ENCODE data around the gene HOXC4. TPM values are rescaled to one million over a fixed set of nuclear protein-coding genes. Genes with fewer than 3 reads are reported as not detected.

Gene HOXC4
- total and polyA plus RNA-seq, 11 donors: 0.06 to 1.2 (median 0.25) TPM; not detected in 7

DNA sequence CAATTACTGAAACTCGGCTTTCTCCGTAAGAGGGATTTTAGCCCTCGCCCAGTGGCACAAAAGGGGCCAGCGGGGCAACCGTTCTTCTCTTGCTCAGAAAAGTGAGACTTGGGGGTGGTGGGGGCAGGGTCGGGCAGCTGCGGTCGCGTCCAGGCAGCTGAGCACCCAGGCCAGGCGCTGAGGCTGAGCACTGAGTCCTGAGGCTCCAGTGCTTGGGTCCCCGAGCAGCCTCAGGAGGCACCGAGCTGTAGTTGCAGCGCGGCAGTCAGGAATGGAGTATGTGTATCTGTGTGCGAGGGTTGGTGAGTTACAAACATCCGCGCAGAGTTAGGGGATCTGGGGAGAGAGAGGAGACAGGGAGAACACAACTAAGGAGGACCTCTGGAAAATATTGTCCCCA lies 29.5 kb upstream of the HOXC4 start:
- Histone ChIP-seq H3K9me3 (no peaks in the 10 kb centered on the region), H3K4me1 (peaks cover 0 to 22% (median 8%) of the 10 kb centered on the region in 12 donors), H3K4me3 (no peak overlapping the region), H3K27me3 (peaks cover 31 to 100% (median 77%) of the 10 kb centered on the region in 9 donors), H3K27ac (no peak overlapping the region), H3K36me3 (no peaks in the 10 kb centered on the region)
- intact Hi-C loops (cut with DNase I): no loop called here
- DNase-seq (no peak), ATAC-seq (no peak)
- WGBS, 4 donors: 36 to 54% (median 47%) methylated on average over 17 of the region's 17 CpGs
- no peak for TF ChIP-seq POLR2A (IDR thresholded peaks at IDR 0.05)
- TF ChIP-seq, protein P1, sequence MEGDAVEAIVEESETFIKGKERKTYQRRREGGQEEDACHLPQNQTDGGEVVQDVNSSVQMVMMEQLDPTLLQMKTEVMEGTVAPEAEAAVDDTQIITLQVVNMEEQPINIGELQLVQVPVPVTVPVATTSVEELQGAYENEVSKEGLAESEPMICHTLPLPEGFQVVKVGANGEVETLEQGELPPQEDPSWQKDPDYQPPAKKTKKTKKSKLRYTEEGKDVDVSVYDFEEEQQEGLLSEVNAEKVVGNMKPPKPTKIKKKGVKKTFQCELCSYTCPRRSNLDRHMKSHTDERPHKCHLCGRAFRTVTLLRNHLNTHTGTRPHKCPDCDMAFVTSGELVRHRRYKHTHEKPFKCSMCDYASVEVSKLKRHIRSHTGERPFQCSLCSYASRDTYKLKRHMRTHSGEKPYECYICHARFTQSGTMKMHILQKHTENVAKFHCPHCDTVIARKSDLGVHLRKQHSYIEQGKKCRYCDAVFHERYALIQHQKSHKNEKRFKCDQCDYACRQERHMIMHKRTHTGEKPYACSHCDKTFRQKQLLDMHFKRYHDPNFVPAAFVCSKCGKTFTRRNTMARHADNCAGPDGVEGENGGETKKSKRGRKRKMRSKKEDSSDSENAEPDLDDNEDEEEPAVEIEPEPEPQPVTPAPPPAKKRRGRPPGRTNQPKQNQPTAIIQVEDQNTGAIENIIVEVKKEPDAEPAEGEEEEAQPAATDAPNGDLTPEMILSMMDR (IDR thresholded peaks at IDR 0.05): no peak

DNA sequence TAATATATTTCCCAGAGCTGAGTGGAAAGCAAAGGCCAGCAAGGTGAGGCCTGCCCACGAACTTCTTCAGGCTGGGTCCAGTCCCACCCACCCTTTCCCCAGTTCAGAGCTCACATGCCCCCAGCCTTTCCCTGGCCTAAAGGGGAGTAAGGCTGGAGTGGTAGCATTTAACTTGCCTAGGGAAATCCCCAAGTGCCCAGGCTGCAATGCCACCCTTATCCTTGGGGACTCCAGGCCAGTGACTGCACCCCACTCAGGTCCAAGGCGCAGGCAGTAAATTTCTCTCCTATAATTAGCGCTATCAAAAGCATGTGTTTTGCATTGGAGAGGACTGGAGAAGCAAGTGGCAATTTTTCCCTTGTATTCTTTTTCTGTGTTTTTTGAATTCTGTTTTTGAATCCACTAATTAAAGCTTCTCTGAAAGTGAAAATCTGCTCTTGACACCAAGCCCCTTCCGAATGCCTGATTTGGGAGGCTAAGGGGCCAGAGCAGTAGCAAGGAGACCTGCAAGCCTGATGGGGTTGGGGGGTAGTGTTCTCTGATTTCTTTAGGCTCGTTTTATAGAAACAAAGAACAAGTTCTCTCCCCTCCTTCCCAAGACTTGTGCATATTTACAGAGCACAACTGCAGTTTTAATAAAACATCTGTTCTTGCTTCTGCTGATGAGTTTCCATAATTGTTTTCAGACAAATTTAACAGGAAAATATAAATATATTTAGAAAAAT lies 28.9 kb upstream of the HOXC4 start:
- DNase-seq: no peak
- Histone ChIP-seq H3K27me3 (peaks cover 34 to 99% (median 79%) of the 10 kb centered on the region in 9 donors), H3K36me3 (no peaks in the 10 kb centered on the region), H3K9me3 (no peaks in the 10 kb centered on the region), H3K4me3 (no peak overlapping the region), H3K27ac (no peak overlapping the region), H3K4me1 (peaks cover 0 to 15% (median 3%) of the 10 kb centered on the region in 12 donors)
- 43 to 52% (median 47%) methylated on average over 5 of the region's 5 CpGs for WGBS, 4 donors
- TF ChIP-seq, protein P1 (IDR thresholded peaks at IDR 0.05): no peak
- TF ChIP-seq POLR2A (IDR thresholded peaks at IDR 0.05): no peak
- intact Hi-C loops (cut with DNase I): no loop called here
- ATAC-seq: no peak

DNA sequence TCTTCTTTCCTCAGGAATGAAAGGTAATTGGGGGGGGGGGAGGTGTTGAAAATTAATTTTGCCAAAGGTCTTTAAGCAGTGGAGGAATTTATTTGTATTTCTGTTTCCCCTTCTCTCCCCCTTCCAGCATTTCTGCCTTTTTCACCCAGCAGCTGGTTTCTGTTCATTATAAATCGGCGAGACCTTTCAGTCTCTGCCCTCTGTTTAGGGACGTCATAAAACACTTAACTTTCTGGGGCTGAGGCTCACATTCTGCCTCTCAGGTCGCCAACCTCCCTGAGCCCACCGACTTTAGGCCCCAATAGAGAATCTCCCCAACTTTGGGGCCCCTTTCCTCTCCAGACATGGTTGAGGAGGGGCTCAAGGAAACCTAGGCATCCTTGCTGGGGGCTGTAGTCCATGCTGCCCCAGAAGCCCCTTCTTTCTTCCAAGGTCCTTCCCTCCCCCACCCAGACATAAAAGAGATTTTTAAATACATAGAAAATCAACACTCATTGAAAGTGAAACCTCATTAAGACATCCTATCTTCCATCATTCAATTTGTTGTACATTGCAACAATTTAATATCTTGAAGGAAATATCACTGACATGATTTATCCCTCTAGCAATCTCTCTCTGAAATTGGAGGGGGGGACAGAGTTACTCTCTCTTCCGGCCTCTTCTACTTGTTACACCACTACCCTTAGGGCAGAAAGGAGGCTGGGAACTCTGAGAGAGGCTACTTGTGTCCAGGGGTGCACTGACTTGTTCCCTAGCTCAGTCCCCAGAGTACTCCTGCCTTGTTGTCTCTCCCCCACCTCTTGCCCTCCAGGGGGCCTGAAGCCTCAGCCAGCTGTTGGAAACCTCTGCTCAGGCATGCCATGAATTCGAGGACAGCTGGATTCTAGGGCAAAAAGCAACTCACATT lies 27.9 kb upstream of the HOXC4 start:
- TF ChIP-seq, protein P1 (IDR thresholded peaks at IDR 0.05): no peak
- no peak for TF ChIP-seq POLR2A (IDR thresholded peaks at IDR 0.05)
- DNase-seq (no peak), ATAC-seq (no peak)
- 29 to 39% (median 36%) methylated on average over 7 of the region's 7 CpGs for WGBS, 4 donors
- Histone ChIP-seq H3K4me1 (peaks cover 0 to 7% (median under 1%) of the 10 kb centered on the region in 12 donors), H3K36me3 (no peaks in the 10 kb centered on the region), H3K9me3 (no peaks in the 10 kb centered on the region), H3K4me3 (no peak overlapping the region), H3K27ac (no peak overlapping the region), H3K27me3 (peaks cover 43 to 99% (median 89%) of the 10 kb centered on the region in 9 donors)
- intact Hi-C loops (cut with DNase I): no loop called here
